LNCAP (cell line): ENCODE data around the gene TRAF2.

ENCODE experiments used
- TF ChIP-seq, protein P1 (sequence below): fragments of 450-650 bp; IDR thresholded peaks from 2 replicates; pipeline ENCODE4 v1.5.1; 2017; ENCODE audit warnings: mild to moderate bottlenecking

The TRAF2 gene

DNA sequence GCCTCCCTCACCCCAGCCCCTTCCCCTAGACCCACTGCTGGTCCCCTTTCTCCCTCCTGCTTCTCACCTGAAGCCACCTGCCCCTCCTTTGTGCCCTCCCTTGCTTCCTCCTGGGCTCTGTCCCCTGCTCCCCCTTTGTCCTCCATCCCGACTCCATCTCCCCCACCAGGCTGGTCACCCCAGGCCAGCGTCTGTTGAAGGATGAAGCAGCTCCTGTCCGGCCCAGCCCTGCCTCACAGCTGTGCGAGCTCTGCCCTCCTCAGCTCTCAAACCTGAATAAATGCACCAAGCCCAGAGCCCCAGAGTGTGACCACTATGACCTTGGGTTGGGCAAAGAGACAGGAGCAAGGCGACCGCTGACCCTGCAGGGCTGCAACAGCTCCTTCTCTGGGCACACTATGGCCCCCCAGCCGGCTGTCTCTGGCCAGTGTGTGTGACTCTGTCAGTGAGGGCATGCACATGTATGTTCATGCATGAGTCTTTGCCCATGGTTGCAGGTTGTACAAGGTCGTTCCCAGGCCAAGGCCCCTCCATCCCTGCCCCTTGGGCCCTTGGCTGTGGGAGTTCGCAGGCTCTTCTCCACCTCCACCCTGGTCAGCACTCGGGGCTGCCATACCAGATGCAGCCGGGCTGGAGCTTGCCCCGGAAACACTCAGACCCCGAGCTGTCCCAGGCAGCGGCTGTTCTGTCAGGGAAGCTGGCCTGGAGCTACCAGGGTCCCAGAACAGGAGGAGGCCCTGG is 69.1 kb downstream of the TRAF2 start:
- TF ChIP-seq, protein P1, sequence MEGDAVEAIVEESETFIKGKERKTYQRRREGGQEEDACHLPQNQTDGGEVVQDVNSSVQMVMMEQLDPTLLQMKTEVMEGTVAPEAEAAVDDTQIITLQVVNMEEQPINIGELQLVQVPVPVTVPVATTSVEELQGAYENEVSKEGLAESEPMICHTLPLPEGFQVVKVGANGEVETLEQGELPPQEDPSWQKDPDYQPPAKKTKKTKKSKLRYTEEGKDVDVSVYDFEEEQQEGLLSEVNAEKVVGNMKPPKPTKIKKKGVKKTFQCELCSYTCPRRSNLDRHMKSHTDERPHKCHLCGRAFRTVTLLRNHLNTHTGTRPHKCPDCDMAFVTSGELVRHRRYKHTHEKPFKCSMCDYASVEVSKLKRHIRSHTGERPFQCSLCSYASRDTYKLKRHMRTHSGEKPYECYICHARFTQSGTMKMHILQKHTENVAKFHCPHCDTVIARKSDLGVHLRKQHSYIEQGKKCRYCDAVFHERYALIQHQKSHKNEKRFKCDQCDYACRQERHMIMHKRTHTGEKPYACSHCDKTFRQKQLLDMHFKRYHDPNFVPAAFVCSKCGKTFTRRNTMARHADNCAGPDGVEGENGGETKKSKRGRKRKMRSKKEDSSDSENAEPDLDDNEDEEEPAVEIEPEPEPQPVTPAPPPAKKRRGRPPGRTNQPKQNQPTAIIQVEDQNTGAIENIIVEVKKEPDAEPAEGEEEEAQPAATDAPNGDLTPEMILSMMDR = no peak

DNA sequence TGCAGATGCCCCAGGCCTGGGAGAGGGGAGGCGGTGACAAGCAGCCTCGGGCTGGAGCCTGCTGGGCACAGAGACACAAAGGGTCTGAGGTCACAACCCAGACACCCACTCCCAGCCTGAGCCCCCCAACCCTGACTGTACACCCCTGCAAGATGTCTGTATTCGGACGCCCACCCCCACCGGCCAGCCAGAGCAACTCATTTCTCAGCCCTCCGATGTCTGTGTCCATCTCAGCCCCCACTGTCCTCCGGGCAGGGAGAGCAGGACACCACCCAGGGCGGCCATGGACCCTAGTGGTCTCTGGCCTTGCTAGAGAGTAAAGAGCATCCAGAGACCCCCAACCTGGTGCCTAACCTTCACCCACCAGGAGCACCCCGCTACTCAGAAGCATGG is 69.6 kb downstream of the TRAF2 start:
- TF ChIP-seq, protein P1 = no peak

DNA sequence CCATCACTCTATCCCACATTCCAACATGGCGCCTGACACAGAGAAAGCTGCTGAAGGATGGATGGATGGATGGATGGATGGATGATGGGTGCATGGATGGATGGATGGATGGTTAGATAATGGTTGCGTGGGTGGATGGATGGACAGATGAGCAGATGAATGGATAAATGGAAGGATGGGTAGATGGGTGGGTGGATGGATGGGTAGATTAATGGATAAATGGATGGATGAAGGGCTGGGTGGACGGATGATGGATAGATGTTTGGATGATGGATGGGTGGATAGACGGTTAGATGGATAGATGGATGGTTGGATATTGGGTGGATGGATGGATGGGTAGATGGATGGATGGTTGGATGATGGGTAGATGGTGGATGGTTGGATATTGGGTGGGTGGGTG is 70.3 kb downstream of the TRAF2 start:
- TF ChIP-seq, protein P1 = no peak

DNA sequence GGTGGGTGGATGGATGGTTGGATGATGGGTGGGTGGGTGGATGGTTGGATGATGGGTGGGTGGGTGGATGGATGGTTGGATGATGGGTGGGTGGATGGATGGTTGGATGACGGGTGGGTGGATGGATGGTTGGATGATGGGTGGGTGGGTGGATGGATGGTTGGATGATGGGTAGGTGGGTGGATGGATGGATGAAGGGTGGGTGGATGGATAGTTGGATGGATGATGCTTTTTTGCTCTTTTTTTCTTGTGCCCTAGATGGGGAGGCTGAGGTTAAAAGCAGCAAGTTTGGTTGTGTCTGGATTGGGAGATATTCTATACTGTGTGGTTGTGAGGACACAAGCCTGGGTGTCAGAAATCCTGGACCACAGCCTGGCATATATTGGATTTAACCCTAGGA is 71.1 kb downstream of the TRAF2 start:
- TF ChIP-seq, protein P1 = no peak

DNA sequence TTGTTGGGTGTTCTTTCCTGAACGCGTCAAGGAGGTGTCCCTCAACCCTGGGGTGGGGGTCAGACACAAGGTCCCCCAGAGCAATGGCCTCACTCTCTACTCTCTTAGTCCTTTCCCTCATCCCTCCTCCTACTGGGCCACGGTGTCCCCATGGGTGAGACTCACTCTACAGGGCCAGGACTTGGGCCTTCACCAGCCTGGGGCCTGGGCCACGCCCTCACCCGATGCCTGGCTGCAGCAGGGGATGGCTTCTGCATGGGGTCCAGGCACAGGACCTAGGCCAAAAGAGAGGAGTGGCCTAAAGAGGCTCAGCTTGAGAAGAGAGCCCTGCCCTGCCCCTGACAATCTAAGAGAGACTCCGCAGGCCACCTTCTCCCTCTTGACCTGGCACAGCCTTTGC is 71.6 kb downstream of the TRAF2 start:
- TF ChIP-seq, protein P1 = no peak

DNA sequence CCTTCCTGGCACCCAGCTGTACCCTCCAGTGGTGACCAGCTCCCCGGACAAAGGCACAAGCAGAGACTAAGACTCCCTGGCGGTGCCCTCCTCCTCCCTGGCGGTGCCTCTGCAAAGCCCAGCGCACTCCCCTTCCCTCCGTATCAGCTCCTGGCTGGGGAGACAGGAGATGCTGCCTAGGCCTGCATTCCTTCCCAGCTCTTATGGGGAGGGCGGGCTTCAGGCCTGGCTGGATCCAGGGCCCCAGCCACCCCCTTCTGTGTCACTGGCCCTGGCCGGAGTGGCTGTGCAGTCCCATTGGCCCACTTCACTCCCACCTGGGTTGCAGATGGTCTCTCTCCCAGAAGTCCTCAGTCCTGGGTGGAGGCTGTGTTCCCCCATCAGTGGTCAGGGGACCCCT is 72.2 kb downstream of the TRAF2 start:
- TF ChIP-seq, protein P1 = no peak

DNA sequence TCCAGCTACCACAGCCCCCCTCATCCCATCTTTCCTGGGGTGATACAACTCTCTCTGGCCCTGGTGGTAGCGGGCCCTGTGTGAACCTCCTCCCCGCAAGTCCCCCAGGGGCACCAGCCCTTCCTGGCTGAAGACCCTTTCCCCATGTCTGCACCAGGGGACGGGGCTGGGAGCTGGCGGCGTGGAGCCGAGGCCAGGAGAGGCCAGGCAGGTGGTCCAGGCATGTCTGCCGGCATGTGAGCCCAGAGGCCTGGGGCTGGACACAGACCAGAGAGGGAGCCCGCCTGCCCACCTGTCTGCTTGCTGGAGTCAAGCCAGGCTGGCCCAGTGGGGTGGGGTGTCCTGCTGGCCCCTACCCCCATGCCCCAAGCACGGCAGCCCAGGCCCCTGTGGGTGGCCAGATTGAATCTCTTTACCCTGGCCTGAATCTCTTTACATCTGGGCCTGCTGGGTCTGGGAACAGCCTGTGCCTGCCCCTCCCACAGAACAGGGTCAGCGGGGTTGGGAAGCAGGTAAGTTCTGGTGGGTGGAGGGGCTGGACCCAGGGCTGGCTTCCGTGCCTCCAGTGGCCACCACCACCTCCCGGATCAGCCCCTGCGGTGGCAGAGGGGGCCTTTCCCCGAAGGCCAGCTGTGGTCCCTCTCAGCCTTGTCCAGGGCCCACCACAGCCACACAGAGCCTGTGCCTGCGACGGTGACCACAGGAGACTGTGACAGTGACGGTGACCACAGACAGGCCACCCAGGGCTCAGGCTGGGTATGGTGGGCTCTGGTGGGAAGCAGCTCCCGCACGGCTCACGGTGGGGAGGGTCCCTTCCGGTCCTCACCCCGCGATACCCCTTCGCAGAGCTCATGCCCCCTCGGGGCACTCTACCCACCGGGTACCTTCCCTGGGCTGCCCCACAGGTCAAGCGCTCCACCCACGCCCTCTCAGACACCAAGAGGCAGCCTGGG is 72.9 kb downstream of the TRAF2 start:
- TF ChIP-seq, protein P1 = no peak
